Activated CD4-positive, alpha-beta T cell treated with anti-CD3 and anti-CD28 coated beads, Interleukin-2, amount 50 U/mL, for 1 hour (primary cell): ENCODE data around the gene ENTPD6.

ENCODE experiments used
- DNase-seq: peaks from one replicate; pipeline ENCODE4 v3.0.0-alpha.2; 2020

ENTPD6 gene

GRCh38 chr20:25191051-25191450 is 4.5 kb upstream of the ENTPD6 start:
- no peak for DNase-seq

DNA sequence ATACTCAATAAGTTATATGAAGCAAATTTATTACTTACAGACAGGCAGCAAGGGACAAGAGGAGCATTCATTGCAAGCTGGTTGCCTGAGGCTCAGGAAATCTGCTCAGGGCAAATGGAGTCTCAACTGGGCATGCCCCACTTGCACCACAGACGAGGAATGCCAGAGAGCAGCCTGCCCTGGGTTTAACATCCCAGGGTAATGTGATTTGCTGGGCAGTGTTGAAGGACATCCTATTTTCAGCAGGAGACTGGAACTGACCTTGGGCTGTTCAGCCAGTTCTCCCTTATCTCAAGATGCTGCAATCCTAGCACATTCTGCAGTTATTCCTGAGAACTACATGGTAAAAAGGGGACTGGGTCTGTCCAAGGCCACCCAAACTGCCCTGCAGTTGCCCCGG is 3.8 kb upstream of the ENTPD6 start:
- no peak for DNase-seq

GRCh38 chr20:25193843-25194242 is 1.7 kb upstream of the ENTPD6 start:
- no peak for DNase-seq

- DNase-seq: no peak
Measured at GRCh38 chr20:25194333-25194972, 1.1 kb upstream of the ENTPD6 start.

GRCh38 chr20:25195962-25196785 is 662 bp downstream of the ENTPD6 start:
- peak; percentile 18 for DNase-seq

DNA sequence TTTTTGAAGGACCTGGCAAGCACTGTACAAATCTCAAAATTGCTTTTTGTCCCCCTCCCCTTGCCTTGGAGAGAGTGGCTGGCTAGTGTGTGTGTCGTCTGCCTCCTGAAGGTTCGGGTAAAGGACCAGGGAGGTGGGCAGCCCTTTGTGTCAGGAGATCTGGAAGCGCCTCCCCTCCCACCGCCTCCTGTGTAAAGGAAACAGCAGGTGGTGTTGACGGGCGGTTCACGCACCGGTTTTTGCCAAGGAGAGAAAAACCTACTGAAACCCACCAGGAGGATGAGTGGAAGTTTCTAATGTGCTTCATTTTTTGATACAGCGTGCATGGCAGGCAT is 1.2 kb downstream of the ENTPD6 start:
- DNase-seq: no peak

- DNase-seq: peak; percentile 16
Measured at GRCh38 chr20:25197183-25197869, 1.8 kb downstream of the ENTPD6 start.

- DNase-seq: no peak
Measured at GRCh38 chr20:25197870-25198190, 2.3 kb downstream of the ENTPD6 start.

- DNase-seq: no peak
Measured at GRCh38 chr20:25198663-25199383, 3.3 kb downstream of the ENTPD6 start.

DNA sequence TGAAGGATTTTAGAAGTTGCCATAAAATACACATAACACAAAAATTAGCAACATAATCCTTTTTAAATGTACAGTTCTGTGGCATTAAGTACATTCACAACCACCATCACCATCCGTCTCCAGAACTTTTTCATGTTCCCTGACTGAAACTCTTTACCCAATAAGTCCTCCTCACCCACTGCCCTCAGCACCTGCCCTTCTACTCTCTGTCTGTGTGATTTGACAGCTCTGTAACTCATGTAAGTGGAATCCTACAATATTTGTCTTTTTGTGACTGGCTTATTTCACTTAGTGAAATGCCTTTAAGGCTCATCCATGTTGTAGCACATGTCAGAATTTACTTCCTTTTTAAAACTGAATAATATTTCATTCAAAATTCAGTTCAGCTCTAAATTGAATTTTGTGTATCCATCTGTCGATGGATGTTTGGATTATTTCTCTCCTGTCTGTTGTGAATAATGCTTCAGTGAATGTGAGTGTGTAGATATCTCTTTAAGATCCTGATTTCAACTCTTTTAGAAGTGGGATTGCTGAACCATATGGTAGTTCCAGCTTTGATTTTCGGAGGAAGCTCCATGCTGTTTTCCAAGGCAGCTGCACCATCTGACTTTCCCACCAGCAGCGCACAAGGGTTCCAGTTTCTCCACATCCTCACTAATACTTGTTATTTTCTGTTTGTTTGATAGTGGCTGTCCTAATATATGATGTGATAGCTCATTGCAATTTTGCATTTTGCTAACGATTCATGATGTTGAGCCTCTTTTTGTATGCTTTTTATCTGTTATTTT is 4.2 kb downstream of the ENTPD6 start:
- DNase-seq: no peak

DNA sequence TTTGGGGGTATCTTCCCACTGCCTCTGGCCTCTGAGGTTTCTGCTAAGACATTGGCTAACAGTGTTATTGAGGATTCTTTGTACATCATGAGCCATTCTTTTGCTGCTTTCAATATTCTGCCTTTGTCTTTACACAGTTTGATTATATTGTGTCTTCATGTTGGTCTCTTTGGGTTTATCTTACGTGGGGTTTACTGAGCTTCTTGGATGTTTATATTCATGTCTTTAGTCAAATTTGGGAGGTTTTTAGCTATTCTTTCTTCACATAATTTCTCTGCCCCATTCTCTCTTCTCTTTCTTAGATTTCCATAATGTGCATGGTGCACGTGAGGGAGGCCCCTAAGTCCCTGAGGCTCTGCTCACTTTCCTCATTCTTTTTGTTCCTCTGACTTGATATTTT is 7.6 kb downstream of the ENTPD6 start:
- no peak for DNase-seq

DNA sequence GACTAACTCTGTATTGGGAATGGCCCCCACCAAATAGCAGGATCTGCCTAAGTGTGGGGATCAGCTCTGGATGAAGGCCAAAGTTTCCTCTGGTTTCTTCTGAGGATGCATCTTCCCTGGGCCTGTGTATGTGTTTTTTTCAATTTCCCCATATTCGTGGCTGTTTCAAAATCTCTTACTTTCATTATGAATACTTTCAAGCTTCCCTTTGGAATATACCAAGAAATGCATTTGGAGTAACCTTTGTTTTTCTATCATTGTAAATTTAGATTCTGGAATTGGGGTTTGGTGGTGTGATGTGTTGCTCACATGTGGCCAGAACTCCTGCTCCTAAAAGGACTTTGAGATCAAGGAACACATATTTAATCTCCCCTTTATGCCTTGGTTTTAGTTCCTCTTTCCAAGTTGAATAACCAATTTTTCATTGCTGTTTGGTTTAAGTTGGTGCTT is 8.4 kb downstream of the ENTPD6 start:
- DNase-seq: no peak

DNA sequence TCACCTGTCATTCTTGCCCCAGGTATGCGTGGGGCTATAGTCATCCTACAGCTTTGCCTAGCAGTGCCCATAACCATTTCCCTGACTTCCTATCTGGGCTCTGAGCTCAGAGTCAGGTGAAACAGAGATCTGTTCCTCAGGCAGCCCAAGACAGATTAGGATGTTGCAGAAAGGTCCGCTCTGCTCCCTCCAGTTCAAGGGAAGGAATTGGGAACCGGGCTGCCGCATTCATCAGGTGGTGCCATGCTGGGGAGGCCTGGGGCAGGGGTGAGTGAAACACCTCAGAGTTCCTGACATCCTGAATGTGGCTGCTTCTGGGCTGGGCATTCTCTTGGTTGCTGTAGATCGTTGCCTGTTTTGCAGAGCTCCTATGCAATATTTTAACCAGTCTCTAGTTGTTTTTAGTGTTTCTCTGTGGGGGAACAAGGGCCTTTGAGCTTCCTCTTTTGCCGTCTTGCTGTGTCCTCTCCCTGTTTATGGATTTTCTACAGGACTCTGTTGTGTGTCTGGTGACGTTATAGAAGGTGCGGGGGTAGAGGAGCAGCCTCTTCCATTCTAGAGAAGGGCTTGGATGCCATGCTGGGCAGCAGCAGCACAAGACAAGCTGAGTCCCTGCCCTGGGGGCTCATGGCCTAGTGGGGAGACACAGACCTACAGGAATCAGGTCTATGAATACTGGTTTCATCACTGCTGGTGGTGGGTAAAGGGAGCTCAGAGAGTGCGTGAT is 9.2 kb downstream of the ENTPD6 start:
- no peak for DNase-seq

DNA sequence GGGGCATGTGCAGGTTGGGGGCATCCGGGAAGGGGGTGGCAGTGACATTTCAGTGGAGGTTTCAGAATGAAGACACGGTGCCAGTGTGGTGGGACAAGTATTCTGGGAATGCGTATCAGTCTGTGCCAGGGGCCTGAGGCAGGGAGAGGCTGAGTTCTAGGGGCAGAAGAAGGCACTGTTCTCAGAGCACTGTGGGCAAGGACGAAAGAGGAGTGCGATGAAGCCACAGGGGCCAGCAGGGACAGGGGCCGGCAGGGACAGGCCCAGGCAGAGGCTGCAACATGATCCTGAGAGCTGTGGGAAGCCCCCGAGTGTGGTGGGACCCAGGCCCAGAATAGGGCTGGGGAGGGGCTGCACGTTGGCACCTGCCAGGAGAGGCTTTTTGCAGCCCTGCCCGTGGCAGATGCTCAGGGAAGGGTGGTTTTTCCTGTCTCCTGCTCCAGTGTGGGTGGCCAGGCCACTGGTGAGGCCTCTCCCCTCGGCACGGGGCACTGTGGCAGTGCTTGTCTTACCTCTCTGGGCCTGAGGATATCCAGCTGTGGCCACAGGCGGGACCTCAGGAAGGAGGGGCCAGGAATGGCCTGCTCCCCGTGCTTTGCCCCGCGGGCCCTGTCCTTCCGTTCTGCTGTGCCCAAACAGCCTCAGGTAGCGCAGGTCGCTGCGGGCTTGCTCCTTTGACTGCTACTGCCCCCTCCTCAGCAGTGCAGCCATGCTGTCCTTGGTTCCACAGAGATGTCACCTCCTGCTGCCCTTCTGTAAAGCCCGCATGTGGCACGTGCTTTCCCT is 10.0 kb downstream of the ENTPD6 start:
- DNase-seq: no peak

DNA sequence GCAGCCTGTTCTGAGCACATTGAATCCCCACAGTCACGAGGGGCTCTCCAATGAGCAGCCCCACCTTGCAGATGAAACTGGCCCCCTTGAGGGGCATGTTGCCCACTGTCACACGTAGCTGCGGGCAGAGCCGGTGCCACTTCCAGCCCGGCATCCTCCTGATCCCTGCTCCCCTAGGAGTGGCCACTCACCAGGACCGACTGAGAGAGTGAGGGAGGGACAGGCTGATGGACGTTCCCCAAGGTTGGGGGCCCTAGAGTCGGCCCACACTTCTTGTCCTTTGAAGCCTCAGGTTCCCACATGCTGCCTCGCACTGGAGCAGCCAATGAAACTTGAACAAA is 10.5 kb downstream of the ENTPD6 start:
- DNase-seq: no peak

DNA sequence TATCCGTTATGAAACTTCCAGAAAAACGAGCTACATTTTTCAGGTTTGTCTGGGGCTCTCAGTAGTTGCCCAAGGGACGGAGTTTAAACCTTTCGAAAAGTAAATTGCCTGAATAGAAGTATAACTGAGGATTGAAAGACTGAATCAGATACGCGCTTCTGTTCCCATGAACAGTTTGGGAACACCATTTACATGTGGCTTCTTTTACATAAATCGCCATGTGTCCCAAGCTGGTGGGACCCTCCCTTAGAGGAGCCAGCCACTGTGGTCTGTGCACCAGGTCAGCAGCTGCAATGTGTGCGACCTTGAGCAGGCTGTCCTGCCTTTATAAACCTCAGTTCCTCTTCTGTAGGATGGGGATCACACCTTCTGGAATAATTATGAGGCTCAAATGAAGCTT is 11.0 kb downstream of the ENTPD6 start:
- DNase-seq: no peak

- DNase-seq: no peak
Measured at GRCh38 chr20:25207149-25207959, 11.8 kb downstream of the ENTPD6 start.

DNA sequence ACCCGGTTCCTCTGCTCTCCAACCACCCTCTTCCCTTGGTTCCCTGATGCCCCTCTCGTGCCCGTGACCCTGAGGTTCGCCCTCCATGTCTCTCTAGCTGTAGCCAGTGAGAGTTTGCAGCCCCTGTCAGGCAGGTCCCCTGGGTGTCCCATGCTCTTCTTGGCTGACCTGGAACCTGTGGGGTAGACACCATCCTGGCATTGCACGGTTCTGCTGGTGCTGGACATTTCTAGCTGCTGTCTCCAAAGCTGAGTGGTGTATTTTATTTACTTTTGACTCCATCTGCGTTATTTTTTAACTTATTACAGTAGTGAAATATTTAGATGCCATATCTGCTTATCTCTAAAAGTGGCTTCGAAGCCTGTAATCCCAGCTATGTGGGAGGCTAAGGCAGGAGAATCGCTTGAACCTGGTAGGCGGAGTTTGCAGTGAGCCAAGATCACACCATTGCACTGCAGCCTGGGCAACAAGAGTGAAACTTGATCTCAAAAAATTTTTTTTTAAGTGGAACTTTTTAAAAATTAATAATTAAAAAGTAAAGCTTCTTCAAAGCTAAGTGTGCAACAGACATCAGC is 12.5 kb downstream of the ENTPD6 start:
- no peak for DNase-seq

GRCh38 chr20:25209400-25209799 is 13.9 kb downstream of the ENTPD6 start:
- no peak for DNase-seq

- DNase-seq: no peak
Measured at GRCh38 chr20:25209911-25210310, 14.4 kb downstream of the ENTPD6 start.
